ENCODE results near the gene SLC24A3.

- TF ChIP-seq, protein P1, sequence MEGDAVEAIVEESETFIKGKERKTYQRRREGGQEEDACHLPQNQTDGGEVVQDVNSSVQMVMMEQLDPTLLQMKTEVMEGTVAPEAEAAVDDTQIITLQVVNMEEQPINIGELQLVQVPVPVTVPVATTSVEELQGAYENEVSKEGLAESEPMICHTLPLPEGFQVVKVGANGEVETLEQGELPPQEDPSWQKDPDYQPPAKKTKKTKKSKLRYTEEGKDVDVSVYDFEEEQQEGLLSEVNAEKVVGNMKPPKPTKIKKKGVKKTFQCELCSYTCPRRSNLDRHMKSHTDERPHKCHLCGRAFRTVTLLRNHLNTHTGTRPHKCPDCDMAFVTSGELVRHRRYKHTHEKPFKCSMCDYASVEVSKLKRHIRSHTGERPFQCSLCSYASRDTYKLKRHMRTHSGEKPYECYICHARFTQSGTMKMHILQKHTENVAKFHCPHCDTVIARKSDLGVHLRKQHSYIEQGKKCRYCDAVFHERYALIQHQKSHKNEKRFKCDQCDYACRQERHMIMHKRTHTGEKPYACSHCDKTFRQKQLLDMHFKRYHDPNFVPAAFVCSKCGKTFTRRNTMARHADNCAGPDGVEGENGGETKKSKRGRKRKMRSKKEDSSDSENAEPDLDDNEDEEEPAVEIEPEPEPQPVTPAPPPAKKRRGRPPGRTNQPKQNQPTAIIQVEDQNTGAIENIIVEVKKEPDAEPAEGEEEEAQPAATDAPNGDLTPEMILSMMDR (IDR thresholded peaks at IDR 0.05; ENCODE audit: low read depth, low read length, poor library complexity, severe bottlenecking): no peak
- no peak for TF ChIP-seq EZH2phosphoT487 (IDR thresholded peaks at IDR 0.05; ENCODE audit: borderline replicate concordance, low read length)
These were observed 210.9 kb downstream of the SLC24A3 start for GRCh38 chr20:19423097-19423899.

Measured in DOHH2 (cell line).